Liver (tissue), 9 donors: ENCODE data around the gene ZNF564. TPM values are rescaled to one million over a fixed set of nuclear protein-coding genes. Genes with fewer than 3 reads are reported as not detected.

Source experiments
- DNase-seq: peaks from one replicate; pipeline ENCODE4 v3.0.0-alpha.2; 2017; ENCODE audit warnings: low spot score
- H3K27ac ChIP-seq, 2 donors: one replicate each; pipeline ENCODE4 v1.7.0; 2013; ENCODE audit warnings: inconsistent platforms in 2 of 2, low read length in 2 of 2, control low read depth in 1 of 2, low read depth in 1 of 2, mild to moderate bottlenecking in 1 of 2
- H3K27me3 ChIP-seq, 4 donors: one replicate each; pipeline versions ENCODE4 v1.6.1 to v1.7.0; 2013; ENCODE audit warnings: low read length in 3 of 4, inconsistent platforms in 1 of 4, mild to moderate bottlenecking in 1 of 4, moderate library complexity in 1 of 4; ENCODE audit not compliant: control insufficient read depth in 4 of 4, insufficient read depth in 4 of 4
- H3K36me3 ChIP-seq, 4 donors: one replicate each; pipeline versions ENCODE4 v1.6.1 to v1.7.0; 2013; ENCODE audit warnings: low read length in 3 of 4, mild to moderate bottlenecking in 3 of 4, low read depth in 1 of 4, moderate library complexity in 1 of 4; ENCODE audit not compliant: control insufficient read depth in 4 of 4, insufficient read depth in 3 of 4
- H3K4me1 ChIP-seq, 4 donors: one replicate each; pipeline versions ENCODE4 v1.6.1 to v1.7.0; 2013; ENCODE audit warnings: low read length in 3 of 4, mild to moderate bottlenecking in 3 of 4, moderate library complexity in 1 of 4; ENCODE audit not compliant: control insufficient read depth in 4 of 4, insufficient read depth in 4 of 4
- H3K4me3 ChIP-seq, 3 donors: one replicate each; pipeline versions ENCODE4 v1.6.1 to v1.7.0; 2013; ENCODE audit warnings: low read length in 3 of 3, control low read depth in 1 of 3, low read depth in 1 of 3, mild to moderate bottlenecking in 1 of 3
- H3K9ac ChIP-seq, 2 donors: one replicate each; pipeline ENCODE4 v1.7.0; 2013; ENCODE audit warnings: low read length in 2 of 2, mild to moderate bottlenecking in 2 of 2, moderate library complexity in 2 of 2, control low read depth in 1 of 2, low read depth in 1 of 2
- H3K9me3 ChIP-seq, 4 donors: one replicate each; pipeline versions ENCODE4 v1.6.1 to v1.7.0; 2013; ENCODE audit warnings: low read length in 3 of 4; ENCODE audit not compliant: control insufficient read depth in 4 of 4
- EGR1 ChIP-seq, 2 donors: IDR thresholded peaks; 2 replicates each; pipeline ENCODE4 v1.6.1; 2016 to 2018; ENCODE audit warnings: antibody characterized with exemption in 2 of 2, low read depth in 2 of 2
- FOXA1 ChIP-seq: IDR thresholded peaks from 2 replicates; pipeline ENCODE4 v1.6.1; 2016; ENCODE audit warnings: antibody characterized with exemption
- FOXA2 ChIP-seq: IDR thresholded peaks from 2 replicates; pipeline ENCODE4 v1.6.1; 2016; ENCODE audit warnings: antibody characterized with exemption
- GABPA ChIP-seq, 2 donors: IDR thresholded peaks in 1 of 2; conservative IDR thresholded peaks in 1 of 2; 2 replicates each; pipeline ENCODE4 v1.6.1; 2016; ENCODE audit warnings: antibody characterized with exemption in 2 of 2, mild to moderate bottlenecking in 1 of 2, moderate library complexity in 1 of 2
- HNF4A ChIP-seq, 2 donors: conservative IDR thresholded peaks; 2 replicates each; pipeline ENCODE4 v1.6.1; 2016; ENCODE audit warnings: antibody characterized with exemption in 2 of 2, mild to moderate bottlenecking in 2 of 2
- JUND ChIP-seq, 2 donors: IDR thresholded peaks; 2 replicates each; pipeline ENCODE4 v1.6.1; 2016; ENCODE audit warnings: antibody characterized with exemption in 2 of 2
- MAX ChIP-seq: IDR thresholded peaks from 2 replicates; pipeline ENCODE4 v1.6.1; 2016; ENCODE audit warnings: antibody characterized with exemption
- RAD21 ChIP-seq, 2 donors: IDR thresholded peaks; 2 replicates each; pipeline ENCODE4 v1.6.1; 2016; ENCODE audit warnings: antibody characterized with exemption in 2 of 2, mild to moderate bottlenecking in 2 of 2
- RXRA ChIP-seq, 2 donors: IDR thresholded peaks; 2 replicates each; pipeline ENCODE4 v1.6.1; 2017 to 2018; ENCODE audit warnings: antibody characterized with exemption in 2 of 2, mild to moderate bottlenecking in 1 of 2
- SP1 ChIP-seq: IDR thresholded peaks from 2 replicates; pipeline ENCODE4 v1.6.1; 2018; ENCODE audit warnings: antibody characterized with exemption, mild to moderate bottlenecking
- TAF1 ChIP-seq: conservative IDR thresholded peaks from 2 replicates; pipeline ENCODE4 v1.6.1; 2016; ENCODE audit warnings: antibody characterized with exemption, mild to moderate bottlenecking
- YY1 ChIP-seq: IDR thresholded peaks from 2 replicates; pipeline ENCODE4 v1.6.1; 2016; ENCODE audit warnings: antibody characterized with exemption, mild to moderate bottlenecking
- WGBS: extraction: QIAGEN DNeasy Blood & Tissue Kit; methylation state at CpG from one replicate; pipeline ENCODE4 v1.1.7; 2013; 5-methylcytosine and 5-hydroxymethylcytosine counted together
- polyA plus RNA-seq, 2 donors: library from polyadenylated mRNA; stranded (reverse) in 1 of 2; unstranded in 1 of 2; fragments of 200-250 nt in 1 of 2; fragments of >200 nt in 1 of 2; fragmentation: Nextera tagmentation in 1 of 2; extraction: Ambion mirVana in 1 of 2; gene quantifications; one replicate each; pipeline versions ENCODE4 v1.2.1 to v1.2.3, GENCODE V29; 2013 to 2015
- total RNA-seq, 2 donors: library from RNA; depleted of rRNA; stranded (reverse); fragments of >200 nt; gene quantifications; one replicate each; pipeline ENCODE4 v1.2.3, GENCODE V29; 2014
- TF ChIP-seq, protein P1 (sequence below): IDR thresholded peaks from 2 replicates; pipeline ENCODE4 v1.6.1; 2016; ENCODE audit warnings: antibody characterized with exemption
- TF ChIP-seq, protein P2 (sequence below): fragments of 150-350 bp; IDR thresholded peaks from 2 replicates; pipeline ENCODE4 v1.5.1; 2017; ENCODE audit warnings: improper control_type of control experiment, low read depth, low read length; ENCODE audit not compliant: missing input control
- donor health status: healthy.
- donor health status: healthy.
- donor health status: healthy.
- donor health status: healthy.
- donor health status: healthy.

Gene ZNF564
- total and polyA plus RNA-seq, 4 donors = 2.4 to 8.6 (median 5.8) TPM

GRCh38 chr19:12485571-12485970 lies 65.7 kb downstream of the ZNF564 start (continued):
- TF ChIP-seq, protein P1, sequence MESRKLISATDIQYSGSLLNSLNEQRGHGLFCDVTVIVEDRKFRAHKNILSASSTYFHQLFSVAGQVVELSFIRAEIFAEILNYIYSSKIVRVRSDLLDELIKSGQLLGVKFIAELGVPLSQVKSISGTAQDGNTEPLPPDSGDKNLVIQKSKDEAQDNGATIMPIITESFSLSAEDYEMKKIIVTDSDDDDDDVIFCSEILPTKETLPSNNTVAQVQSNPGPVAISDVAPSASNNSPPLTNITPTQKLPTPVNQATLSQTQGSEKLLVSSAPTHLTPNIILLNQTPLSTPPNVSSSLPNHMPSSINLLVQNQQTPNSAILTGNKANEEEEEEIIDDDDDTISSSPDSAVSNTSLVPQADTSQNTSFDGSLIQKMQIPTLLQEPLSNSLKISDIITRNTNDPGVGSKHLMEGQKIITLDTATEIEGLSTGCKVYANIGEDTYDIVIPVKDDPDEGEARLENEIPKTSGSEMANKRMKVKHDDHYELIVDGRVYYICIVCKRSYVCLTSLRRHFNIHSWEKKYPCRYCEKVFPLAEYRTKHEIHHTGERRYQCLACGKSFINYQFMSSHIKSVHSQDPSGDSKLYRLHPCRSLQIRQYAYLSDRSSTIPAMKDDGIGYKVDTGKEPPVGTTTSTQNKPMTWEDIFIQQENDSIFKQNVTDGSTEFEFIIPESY = no peak
- TF ChIP-seq FOXA1 = no peak
- no peak for TF ChIP-seq YY1
- no peak for TF ChIP-seq MAX
- no peak for TF ChIP-seq EGR1 (IDR thresholded peaks at IDR 0.05; ENCODE audit: low read depth in 2 of 2)
- TF ChIP-seq JUND (IDR thresholded peaks at IDR 0.05) = no peak
- no peak for TF ChIP-seq SP1
- TF ChIP-seq RAD21 (IDR thresholded peaks at IDR 0.05) = no peak
- TF ChIP-seq RXRA (IDR thresholded peaks at IDR 0.05) = no peak
- TF ChIP-seq TAF1 = no peak
- no peak for TF ChIP-seq FOXA2

- Histone ChIP-seq H3K4me3 (peak overlapping the region; percentile 74 to 93 (median 88)), H3K36me3 (no peaks in the 10 kb centered on the region), H3K27me3 (no peaks in the 10 kb centered on the region), H3K27ac (peak overlapping the region; percentile 33 to 44), H3K9me3 (no peaks in the 10 kb centered on the region), H3K4me1 (peaks cover 0 to 12% (median 3%) of the 10 kb centered on the region in 4 donors), H3K9ac (peak overlapping the region in 1 of 2 donors; percentile 41)
- no peak for TF ChIP-seq JUND (IDR thresholded peaks at IDR 0.05)
- no peak for TF ChIP-seq GABPA (IDR thresholded peaks at IDR 0.05 in 1 of 2, conservative IDR thresholded peaks at IDR 0.05 in 1 of 2)
- no peak for TF ChIP-seq RXRA (IDR thresholded peaks at IDR 0.05)
- TF ChIP-seq FOXA1 = no peak
- TF ChIP-seq, protein P1 = no peak
- TF ChIP-seq HNF4A (conservative IDR thresholded peaks at IDR 0.05) = no peak
- TF ChIP-seq, protein P2, sequence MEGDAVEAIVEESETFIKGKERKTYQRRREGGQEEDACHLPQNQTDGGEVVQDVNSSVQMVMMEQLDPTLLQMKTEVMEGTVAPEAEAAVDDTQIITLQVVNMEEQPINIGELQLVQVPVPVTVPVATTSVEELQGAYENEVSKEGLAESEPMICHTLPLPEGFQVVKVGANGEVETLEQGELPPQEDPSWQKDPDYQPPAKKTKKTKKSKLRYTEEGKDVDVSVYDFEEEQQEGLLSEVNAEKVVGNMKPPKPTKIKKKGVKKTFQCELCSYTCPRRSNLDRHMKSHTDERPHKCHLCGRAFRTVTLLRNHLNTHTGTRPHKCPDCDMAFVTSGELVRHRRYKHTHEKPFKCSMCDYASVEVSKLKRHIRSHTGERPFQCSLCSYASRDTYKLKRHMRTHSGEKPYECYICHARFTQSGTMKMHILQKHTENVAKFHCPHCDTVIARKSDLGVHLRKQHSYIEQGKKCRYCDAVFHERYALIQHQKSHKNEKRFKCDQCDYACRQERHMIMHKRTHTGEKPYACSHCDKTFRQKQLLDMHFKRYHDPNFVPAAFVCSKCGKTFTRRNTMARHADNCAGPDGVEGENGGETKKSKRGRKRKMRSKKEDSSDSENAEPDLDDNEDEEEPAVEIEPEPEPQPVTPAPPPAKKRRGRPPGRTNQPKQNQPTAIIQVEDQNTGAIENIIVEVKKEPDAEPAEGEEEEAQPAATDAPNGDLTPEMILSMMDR = no peak
- TF ChIP-seq MAX = no peak
- 5% methylated on average over 11 of the region's 11 CpGs for WGBS
- DNase-seq = no peak
Measured at GRCh38 chr19:12485052-12485416, 66.2 kb downstream of the ZNF564 start.
